ENCODE results near the gene AMBP.
"Not testable (repeated sequence)": the region's sequence is repeated elsewhere in the genome, so short reads cannot be mapped to it uniquely, and the experiment has no call there.

The AMBP gene

DNA sequence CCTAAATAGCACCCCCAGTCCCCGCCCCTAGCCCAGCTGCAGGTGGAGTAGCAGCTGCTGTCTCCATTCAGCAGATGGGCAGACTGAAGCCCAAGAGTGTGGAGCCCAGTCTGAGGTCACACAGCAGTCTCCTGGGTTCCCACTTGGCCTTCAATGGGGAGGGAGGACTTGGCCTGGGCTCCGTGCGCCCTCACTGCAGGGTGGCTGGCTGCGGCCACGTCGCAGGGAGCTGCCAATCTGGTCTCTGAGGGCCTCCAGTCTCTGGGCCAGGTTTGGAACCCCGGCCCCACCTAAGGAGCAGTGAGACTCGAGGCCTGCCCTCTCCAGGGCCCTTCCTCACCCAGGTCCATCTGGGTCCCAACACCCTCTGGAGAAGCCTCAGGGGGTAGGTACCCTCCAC is 13.6 kb upstream of the AMBP start:
- peak; percentile 13 for DNase-seq

DNA sequence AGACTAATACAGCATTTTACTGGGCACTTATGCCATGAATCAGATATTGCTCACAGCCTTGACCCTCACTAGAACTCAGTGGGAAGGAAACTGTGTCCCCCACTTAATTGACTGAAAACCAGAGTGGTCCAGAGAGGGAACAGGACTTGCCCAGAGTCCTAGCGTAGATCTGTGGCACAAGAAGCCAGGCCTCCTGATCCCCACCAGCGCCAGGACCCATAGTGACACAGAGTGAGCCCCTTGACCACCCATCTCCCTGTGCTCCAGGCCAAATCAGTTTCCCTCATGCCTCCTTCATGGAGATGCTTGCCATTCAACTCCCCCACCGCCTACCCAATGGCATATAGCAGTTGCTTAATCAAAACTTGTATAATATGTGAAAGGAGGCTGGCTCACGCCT is 12.7 kb upstream of the AMBP start:
- no peak for DNase-seq

DNA sequence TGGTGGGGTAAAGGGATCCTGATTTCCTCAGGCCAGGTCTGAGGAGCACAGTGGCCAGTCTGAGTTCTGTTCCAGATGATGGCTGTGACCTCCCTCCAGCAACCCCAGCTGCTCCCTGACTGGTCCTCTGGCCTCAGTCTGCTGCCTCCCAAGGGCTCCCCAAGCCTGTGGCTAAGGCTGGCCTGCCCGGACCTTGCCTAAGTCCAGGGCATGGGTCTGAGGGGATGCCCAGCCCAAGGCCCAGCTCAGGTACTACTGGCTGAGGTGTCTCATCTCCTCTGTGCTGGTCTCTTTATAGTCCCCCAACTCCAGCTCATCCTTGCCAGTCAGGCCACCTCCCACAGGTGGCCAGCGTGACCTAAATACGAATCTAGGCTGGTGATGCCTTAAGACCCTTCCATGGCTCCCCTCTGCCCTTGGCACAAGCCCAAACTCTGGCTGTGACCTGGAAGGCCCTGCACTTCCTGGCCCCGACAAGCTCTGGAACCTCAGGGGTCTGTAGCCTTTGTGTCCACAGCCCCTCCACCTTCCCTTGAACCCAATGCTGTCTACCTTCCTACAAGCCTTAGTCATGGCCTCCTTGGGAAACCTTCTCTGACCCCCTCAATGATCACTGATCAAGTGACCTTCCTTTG is 11.2 kb upstream of the AMBP start:
- DNase-seq = peak; percentile 18

DNA sequence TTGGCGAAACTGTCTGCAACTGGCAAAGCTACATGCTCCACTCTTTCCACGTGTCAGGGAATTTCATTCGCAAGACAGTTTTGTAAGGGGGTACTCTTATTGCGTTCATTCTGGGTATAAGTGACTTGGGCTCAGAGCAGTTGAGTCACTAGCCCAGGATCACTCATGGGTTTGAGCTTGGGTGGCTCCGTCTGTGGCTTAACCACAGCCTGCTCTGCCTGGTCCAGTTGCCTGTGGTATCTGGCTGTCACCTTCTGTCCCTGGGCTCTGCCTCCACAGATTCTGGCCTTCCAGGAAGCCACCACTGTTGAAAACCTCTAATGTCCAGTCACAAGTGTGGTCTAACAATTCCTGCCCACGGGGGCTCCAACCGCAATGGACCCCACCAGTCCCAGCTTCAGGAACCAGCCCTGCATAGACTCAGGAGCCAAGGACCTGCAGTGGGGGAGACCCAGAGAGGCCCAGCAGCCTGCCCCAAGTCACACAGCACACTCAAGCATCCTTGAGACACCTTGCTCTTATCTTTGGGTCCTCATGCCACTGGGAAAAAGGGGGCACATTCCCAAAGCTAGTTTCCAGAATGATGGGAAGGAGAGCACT is 10.6 kb upstream of the AMBP start:
- no peak for DNase-seq

DNA sequence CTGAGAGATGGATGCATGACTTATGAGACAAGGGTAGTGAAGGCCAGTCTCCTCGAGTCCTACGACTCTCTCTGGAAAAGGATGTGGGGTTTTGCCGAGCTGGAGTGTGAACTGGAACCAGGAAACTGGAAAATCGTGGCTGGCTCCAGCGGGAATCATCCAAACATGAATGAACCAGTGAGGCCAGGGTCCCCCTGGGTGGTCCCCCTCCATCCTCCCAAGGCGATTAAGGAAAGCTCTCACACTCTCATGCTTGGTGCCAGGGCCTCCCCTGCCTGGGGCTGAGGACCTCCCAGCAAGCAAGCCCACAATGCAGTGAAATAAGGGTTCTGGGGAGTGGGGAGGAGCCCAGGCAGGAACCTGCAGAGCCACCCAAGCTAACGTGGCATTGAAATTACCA is 9.6 kb upstream of the AMBP start:
- DNase-seq = no peak

DNA sequence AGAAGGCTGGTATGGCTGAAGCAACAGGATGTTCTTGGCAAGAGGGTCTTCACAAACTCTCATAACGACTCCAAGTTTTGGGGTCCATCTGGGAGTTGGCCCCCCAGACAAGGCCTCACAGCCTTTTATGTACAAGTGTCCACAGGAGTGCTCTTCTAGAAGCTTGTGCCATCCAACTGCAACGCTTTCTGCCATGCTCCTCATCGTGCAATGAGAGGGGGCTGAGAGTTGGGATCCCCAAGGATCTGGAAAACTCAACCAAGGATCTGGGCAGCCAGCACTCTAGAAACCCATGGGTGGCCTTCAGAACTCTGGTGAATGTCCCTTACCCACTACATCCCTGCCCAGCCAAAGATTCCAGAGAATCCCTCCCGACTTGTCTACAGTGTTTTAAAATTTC is 8.5 kb upstream of the AMBP start:
- DNase-seq = no peak

DNA sequence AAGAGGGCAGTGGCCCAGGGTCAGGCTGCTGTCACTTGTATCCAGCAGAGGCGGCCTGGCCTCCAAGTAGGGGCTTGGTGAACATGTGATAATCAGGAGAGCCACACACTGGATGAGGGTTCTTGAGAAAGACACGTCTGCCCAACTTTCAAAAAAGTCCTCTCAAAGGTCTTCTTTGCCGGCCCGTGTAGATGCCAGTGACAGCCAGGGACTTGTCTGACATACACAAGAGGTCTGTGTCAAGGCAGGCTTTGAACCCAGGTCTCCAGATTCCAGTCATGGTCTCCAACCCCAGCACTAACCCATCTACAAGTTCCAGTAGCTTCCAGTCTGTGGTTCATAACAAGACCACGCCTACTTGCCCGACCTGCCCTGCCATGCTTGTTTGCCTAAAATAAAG is 7.9 kb upstream of the AMBP start:
- no peak for DNase-seq

DNA sequence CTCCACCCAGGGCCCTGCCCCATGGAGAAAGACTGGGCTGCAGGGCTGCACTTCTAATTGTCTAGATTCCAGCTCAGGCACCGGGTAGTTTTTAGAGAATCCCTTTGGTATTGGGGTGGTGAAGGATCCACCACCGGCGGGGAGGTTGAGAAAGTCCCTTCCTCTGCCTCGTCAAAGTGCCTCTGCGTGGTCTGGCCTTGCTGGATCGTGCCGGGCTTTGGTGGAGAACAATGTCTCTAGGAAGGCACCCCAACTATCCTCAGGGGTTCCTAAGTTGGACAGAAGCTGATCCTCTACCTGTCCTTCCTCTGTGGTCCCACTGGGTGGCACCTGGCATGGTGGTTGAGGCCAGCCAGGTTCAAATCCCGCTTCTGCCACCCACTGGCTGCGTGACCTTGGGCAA is 7.3 kb upstream of the AMBP start:
- peak; percentile 12 for DNase-seq

DNA sequence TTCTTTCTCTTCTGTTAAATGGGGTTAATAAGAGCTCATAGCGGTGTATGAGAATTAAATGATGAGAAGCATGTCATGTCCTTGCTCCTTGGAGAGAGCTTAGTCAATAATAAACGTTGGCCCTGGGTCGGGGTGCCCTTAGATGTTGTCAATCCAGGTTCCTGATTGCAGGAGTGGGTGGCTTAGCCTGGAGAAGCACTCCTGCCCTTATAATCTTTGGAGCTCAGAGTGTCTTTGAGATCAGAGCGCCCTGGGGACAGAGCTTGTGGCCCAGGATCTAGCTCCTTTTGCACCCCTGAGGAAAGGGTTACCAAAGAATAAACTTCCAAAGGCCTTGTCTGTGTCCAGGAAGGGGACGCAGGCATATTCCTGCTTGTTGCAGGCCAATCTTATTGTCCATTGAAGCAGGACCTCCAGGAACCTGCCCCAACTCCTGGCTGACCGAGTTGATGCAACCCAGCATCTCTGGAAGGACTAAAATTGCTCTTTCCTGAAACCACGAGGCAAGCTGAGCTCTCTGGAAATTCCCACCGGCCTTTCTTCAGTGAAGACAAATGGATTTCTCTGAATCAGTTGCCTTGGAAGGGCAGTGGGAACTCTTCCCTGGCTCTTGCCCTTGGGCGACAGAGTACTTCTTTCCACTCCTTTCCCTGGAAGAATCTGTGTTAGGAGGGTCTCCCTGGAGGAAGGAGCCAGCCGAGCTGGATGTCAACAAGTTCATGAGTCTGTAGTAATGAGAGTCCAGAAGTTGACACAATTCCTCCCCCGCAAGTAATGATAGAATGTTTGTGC is 6.4 kb upstream of the AMBP start:
- peak; percentile 28 for DNase-seq

DNA sequence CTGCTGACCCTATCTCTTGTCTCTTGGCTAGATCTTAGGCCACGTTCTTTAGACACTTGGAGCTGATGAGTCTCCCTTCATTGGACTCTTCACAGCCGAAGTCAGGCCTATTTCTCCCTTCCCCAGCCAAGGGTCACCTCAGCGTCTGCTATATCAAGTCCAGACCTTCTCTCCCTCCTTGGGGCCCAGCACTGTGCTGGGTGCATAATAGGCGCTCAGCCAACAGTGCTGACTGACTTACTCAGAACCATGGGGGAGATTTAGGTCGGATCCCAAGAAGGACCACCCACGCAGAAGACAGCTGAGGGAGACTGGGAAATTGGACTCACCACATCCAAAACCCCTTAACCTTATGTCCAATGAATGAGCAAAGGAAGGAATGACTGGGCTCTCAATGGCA is 5.6 kb upstream of the AMBP start:
- DNase-seq = peak; percentile 17

DNA sequence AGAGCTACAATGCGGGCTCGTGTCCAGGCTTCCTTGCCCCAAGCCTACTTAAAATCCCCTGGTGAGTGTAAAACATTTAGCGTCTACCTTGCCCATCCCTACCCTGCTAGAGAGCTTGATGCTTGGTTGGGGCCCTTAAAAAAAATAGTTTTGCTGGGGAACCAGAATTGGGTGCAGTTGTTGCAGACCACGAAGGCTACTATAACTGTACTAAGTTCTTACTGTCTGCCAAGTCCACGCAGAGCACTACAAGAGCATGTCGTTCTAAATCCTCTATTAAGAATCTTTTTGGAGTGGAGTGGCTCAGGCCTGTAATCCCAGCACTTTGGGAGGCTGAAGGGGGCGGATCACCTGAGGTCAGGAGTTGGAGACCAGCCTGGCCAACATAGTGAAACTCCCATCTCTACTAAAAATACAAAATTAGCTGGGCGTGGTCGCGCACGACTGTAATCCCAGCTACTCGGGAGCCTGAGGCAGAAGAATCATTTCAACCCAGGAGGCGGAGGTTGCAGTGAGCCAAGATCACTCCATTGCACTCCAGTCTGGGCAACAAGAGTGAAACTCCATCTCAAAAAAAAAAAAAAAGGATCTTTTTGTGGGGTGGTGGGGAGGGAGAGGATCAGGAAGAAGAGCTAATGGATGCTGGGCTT is 4.8 kb upstream of the AMBP start:
- not testable (repeated sequence) for DNase-seq

DNA sequence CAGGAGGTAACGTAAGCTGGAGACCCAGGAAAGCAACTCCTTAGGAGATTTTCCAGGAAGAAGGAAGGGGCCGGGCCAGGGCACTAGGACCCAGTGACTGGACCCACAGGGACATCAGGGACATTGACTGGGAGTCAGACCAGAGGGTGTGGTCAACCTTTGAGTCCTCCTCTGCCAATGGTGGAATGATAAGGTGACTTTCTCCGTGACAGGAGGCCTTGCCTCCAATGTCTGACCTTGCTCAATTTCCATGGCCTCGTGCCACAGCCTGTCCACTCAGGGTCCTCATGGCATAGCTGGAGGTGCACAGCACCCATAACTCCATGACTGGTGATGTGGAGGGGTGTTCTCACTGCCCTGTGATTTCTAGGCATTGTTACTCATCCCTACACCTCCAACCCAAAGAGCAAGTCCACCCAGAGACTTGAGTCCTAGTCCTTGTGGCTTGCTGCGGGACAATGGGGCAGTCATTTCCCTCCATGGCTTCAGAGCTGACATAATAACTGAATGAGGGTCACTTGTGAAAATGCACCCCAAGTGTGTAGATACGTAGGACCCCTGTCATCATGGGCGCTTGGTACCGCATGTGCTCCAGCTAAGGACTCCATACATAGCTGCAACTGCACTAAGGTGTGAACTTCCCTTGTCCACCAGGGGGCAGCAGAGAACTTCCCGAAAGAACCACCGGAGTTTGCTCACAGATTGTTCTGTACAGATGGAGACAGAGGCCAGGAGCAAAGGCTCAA is 4.1 kb upstream of the AMBP start:
- peak; percentile 93 for DNase-seq

DNA sequence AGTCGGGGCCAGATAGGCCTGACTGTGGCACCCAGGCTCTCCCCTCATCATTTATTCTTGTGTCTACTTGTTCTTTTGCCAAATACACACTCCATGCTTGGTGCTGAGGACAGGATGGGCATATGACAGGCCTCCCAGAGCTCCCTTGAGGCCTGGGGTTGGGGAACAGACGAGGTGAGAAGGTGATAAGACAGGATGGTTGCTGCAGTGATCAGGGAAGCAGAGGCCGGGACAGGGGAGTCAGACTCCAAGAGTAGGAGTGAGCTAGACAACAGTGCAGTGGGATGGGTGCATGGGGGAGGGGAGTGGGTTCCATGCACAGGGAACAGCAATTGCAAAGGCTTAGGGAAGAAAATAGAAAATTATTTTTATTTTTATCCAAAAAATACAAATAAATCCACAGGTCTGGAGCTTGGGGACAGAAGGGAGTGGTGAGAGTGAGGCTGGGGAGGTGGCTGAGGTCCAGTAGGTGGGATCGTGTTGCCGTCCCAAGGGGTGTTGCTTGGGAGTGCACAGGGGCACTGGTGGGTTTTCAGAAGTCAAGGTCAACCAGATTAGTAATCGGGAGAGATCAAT is 3.4 kb upstream of the AMBP start:
- DNase-seq = peak; percentile 12

DNA sequence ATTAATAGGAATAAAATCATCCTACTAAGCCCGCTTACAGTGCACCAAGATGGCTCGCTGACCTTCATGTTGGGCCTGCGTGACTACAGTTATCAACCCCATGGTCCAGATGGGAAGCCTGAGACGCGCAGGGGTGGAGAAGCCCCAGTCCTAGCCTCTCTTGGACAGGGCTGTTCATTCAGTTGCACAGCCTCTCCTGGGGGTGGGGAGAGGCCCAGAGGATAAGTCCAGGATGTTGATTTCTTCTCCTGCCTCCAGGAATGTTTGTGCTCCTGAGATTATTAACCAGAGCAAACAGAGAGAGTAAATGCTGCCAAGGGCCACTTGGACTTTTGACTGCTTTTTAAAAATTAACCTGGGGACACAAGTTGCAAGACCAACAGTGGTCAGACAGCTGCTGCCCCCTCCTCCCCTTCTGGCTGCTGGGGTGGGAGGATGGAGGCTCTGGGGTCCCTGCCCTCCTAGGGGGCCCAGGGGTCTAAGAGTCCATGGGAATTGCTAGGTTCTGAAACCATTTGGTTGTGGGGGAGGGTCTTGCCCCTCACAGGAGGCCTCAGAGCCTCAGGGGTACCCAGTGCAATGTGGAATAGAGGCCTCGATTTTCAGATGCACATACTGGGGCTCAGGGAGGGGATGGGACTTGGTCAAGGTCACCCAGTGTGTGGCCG is 2.8 kb upstream of the AMBP start:
- DNase-seq = no peak

DNA sequence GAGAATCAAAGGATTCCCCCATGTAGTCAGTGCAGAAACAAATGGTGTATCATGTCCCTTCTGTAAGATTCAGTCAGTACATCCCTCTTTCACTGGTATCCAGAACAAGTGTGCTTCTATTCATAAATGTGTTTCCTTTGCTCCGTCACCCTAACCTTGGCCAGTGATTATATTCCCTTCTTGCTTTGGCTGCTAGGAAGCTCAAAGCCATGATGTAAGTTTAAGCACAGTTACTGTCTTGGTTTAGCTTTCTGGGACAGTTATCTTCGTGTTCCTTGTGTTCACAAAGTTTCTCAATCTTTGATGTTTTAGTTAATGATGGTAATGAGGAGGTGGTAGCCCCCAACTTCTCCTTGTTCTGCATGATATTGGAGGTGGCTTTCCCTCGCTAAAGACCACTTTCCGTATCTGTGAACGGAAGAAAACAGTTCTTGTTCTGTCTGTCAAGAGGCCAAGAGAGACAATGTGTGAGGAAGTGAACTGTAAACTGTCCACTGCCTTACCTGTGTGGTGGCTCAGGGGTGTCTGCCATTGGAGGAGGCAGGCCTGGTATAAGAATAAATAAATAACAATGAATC is 2.2 kb upstream of the AMBP start:
- no peak for DNase-seq

DNA sequence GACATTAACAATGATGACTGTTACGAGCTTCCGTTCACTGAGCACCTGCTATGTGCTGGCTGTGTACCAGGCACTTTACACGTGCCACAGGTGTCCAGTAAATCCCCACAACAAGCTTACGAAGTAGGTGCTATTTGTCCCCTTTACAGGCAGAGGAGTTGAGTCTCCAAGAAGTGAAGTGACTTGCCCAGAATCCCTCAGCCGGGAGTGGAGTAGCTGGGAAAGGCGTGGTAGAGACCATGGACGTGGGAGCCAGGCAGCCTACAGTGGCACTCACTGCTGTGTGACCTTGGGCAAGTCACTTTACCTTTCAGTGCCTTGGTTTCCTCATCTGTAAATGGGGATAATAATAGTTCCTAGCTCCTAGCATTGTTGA is 669 bp upstream of the AMBP start:
- no peak for DNase-seq

DNA sequence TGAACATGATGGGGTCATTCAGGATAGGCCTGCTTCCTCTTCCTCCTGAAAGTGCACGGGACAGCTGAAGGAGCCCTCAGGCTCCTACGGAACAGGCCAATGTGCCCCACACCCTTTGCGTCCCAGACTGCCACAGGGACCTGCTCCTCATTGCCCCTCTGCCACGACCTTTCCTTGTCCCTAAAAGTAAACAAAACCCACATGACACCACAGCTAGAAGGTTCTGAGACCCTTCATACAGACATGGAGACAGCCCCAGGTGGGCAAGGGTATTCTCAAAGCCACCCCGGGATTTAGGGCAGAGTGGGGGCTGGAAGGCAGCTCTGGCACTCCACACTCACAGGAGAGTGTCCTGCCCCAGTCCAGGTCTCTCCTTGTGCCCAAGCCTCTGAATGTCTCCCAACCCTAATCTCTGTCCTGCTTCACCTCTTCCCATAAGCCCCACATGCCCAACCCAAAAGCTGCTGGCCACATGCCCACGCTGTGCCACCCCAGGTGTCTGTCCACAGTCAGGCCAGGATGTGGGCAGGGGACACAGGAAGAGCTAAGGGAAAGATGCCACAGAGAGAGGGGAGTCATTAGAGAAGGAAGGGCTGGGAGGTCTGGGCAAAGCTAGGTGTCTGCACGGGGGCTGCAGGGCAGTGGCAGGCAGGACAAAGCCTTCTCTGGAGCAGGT is 800 bp downstream of the AMBP start:
- peak; percentile 12 for DNase-seq

DNA sequence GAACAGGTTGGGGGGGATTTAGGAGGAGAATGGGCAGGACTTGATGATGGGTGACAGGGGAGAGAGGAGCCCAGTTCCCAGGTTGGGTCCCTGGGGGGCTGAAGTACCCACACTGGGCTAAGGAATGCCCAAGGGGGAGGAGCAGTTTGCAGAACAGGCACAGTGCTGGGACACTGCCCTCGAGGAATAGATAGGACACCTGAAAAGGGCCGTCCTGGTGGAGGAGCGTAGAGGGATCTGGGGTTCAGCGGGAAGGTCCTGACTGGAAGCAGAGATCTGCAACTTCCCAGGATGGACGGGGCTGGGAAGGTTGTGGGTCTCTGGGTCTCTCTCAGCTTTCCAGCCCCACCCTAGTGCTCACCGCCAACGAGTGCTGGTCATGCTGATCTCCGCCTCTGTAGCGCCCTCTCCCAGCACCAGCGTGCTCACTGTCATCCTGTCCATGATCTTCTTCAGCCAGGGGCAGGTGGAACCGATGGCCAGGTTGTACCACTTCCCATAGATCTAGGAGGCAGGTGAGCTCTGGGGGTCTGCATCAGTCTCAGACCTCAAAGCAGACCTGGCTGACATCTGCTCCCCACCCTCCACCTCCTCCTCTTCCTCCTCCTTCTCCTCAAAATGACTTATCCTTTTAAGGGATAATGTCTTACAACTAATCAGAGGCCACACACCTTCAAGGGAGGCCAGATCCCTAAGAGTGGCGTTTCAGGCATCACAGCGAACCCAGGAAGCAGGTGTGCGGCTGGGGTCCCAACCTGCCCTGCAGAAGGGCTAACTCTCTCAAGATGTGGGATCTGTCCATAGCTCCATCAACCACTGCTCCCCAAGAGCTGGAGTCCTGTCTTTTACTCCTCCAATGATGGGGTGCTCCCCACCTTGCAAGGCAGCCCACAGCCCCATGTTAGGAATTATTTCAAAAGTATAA is 1.6 kb downstream of the AMBP start:
- no peak for DNase-seq

DNA sequence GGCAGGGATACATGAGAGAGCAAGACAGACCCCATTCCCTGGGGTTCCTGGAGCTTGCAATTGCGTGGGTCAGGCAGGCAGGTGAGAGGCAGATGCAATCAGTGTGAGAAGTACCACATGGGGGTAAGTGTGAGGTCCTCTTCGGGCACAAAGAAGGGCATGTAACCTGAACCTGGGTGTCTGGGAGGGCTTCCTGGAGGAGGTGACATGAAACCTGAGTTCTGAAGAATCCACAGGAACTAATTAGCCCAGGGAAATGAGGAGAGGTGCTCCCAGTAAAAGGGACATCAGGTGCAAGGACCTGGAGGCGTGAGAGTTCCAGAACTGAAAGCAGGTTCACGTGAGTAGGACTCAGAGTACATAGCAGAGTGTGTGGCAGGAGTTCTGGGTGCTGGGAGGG is 2.5 kb downstream of the AMBP start:
- no peak for DNase-seq
